GM10248 (cell line): Measurements from ENCODE around the gene HSD17B3.
"Not testable (repeated sequence)": the region's sequence is repeated elsewhere in the genome, so short reads cannot be mapped to it uniquely, and the experiment has no call there.

ENCODE experiments used
- CTCF ChIA-PET: fragments of 300-600 bp; sonication (Branson Sonifier 250); formaldehyde crosslinking; extraction: SDS; loops from one replicate; lab custom pipeline; 2021; ENCODE audit warnings: antibody characterized with exemption; lab: Yijun Ruan, JAX
- POLR2A ChIA-PET: fragments of 350-650 bp; sonication (Branson Sonifier 250); formaldehyde crosslinking; extraction: SDS; loops from one replicate; lab custom pipeline; 2020; ENCODE audit warnings: antibody characterized with exemption; lab: Yijun Ruan, JAX
- DNase-seq: peaks from one replicate; pipeline ENCODE4 v3.0.0; 2012; ENCODE audit errors: extremely low spot score
- CTCF ChIP-seq: IDR thresholded peaks from 2 replicates; pipeline ENCODE4 v1.5.1; 2012; ENCODE audit warnings: mild to moderate bottlenecking, low read depth; ENCODE audit errors: extremely low read depth, missing control alignments, control extremely low read depth

Gene HSD17B3

GRCh38 chr9:96323169-96323568 lies 21.2 kb upstream of the HSD17B3 start:
- ChIA-PET POLR2A (no interaction called here), CTCF (no interaction called here)
- no peak for DNase-seq
- TF ChIP-seq CTCF, result no peak

- DNase-seq, CTCF ChIA-PET: not testable (repeated sequence)
- POLR2A ChIA-PET, result interaction anchor here (0.5 kb wide), 1 partner anchor 26 kb away, joined by 4 read pairs; no protein-coding TSS in a partner anchor
These were observed 20.8 kb upstream of the HSD17B3 start for GRCh38 chr9:96322736-96323135.

GRCh38 chr9:96322210-96322609 lies 20.2 kb upstream of the HSD17B3 start:
- POLR2A ChIA-PET, result interaction anchor here (0.5 kb wide), 1 partner anchor 26 kb away, joined by 4 read pairs; no protein-coding TSS in a partner anchor
- DNase-seq, CTCF ChIA-PET: not testable (repeated sequence)

GRCh38 chr9:96321515-96321914 lies 19.5 kb upstream of the HSD17B3 start:
- CTCF ChIA-PET, result no interaction called here
- no peak for TF ChIP-seq CTCF
- DNase-seq, result no peak
- POLR2A ChIA-PET, result no interaction called here

- no peak for DNase-seq
- ChIA-PET CTCF (interaction anchor here (1.9 kb wide), 1 partner anchor 8 kb away, joined by 5 read pairs; no protein-coding TSS in a partner anchor), POLR2A (interaction anchor here (0.7 kb wide), 1 partner anchor 36 kb away, joined by 4 read pairs; no protein-coding TSS in a partner anchor)
These were observed 18.8 kb upstream of the HSD17B3 start for GRCh38 chr9:96320749-96321280.

GRCh38 chr9:96318921-96319565 lies 17.1 kb upstream of the HSD17B3 start:
- no peak for DNase-seq
- ChIA-PET POLR2A (no interaction called here), CTCF (interaction anchor here (1.9 kb wide), 1 partner anchor 10 kb away, joined by 5 read pairs; no protein-coding TSS in a partner anchor)
- no peak for TF ChIP-seq CTCF

More at GRCh38 chr9:96320749-96321280, 18.8 kb upstream of the HSD17B3 start:
- no peak for TF ChIP-seq CTCF

GRCh38 chr9:96317335-96317980 lies 15.5 kb upstream of the HSD17B3 start:
- ChIA-PET POLR2A (no interaction called here), CTCF (interaction anchor here (0.6 to 4.7 kb wide), 20 partner anchors 9 to 759 kb away, joined by 3 to 46 read pairs (median 4); no protein-coding TSS in a partner anchor)
- DNase-seq, result peak; percentile 60
- TF ChIP-seq CTCF, result peak; percentile 62
